ENCODE results near the gene INPP5A. TPM values are rescaled to one million over a fixed set of nuclear protein-coding genes. Genes with fewer than 3 reads are reported as not detected.
"Not testable (repeated sequence)": the region's sequence is repeated elsewhere in the genome, so short reads cannot be mapped to it uniquely, and the experiment has no call there.

The INPP5A gene
- total RNA-seq, 1 donor from 2014 or later, result 108 TPM

DNA sequence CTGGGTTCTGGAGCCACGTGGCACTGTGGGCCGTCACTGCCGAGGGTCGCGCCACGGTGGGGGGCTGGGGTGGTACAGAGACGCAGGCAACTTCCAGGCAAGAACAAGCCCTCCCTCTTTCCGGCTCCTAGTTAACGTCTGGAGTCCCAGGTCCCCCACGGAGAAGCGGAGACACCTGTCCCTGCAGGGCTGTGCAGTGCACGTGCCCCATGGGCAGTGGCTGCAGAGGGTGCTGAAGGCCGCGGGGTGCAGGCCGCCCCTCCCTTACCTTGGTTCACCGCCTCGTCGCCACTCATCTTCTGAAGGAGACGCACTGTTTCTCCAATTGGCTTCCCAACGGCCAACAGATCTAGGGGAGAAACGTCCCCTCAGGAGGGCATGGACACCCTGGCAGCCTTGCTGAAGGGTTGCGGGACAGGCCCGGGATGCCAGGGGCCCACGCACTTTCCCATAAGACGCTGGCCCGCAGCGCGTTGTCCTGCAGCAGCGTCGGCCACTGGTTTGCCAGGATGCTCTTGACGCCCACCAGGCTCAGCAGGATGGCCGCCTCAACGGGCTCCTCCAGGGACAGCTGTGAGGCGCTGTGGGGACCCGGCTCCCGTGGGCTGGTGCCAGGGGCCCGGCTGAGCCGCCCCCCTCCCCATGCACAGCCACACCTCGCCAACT, 272.7 kb downstream of the INPP5A start:
- intact Hi-C loops (cut with micrococcal nuclease), result no loop called here
- DNase-seq (no peak), ATAC-seq (no peak)

DNA sequence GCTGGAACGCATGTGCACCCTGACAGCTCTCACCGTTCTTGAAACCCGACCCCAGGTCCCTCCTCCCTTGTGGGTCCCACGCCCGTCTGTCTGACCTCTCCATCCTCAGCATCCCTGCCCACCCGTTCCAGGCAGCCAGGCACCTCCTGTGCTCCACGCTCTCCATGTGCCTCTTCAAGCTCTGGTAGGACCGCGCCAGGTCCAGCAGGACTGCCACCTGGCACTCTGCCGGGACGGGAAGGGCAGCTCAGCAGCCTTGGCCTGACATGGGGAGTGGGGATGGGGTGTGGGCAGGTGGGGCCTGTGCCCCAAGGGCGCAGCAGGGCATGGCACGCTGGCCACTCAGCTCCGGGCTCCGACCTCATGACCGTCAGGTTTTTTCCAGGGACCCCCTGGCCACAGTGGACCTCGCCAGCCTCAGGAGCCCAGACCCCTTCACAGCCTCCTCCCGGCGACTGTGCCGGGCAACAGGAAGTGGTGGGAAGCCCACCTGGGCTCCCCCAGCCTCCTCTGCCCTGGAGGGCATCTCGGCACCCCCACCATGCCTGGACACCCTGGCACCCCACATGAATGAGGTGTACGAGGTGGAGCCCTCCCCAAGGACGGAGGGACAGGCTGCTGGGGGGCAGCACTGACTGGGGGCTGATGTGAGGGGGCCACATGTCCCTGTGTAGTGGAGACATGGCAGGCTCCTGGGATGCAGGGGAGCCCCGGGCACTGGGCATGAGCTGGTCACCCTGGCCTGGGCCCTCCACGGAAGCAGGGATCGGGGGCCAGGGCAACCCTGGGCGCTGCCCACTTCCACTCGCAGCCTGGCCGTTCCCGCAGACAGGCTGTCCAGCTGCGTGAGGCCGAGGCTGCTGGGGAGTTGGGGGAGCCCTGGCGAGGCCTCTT, 273.5 kb downstream of the INPP5A start:
- DNase-seq, result no peak
- no peak for ATAC-seq
- intact Hi-C loops (cut with micrococcal nuclease), result no loop called here

DNA sequence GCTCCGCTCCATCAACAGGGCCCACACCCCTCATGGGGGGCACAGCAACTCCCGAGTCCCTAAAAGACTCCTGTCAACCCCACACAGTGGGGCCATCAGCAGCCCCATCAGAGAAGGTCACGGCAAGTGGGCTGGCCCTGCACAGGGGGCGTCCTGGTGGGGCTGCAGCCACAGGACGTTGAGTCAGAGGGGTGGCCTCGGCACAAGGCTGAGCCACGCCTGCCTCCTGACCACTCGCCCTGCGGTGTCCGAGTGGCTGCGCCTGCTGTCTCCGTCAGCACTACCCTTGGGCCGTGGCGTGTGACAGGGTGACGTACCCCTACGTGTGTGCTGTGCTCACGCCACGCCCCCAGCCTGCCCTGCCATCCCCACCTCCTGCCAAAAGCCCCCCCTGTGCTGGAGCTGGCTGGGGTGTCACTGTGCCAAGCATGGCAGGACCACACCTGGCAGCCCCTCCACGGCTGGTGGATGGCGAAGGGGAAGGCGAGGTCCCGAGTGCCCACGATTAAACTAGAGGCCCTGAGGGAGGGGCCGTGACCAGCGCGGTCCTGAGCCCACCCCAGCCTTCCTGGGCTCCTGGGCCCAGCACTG, 274.4 kb downstream of the INPP5A start:
- intact Hi-C loops (cut with micrococcal nuclease), result no loop called here
- DNase-seq (no peak), ATAC-seq (no peak)

DNA sequence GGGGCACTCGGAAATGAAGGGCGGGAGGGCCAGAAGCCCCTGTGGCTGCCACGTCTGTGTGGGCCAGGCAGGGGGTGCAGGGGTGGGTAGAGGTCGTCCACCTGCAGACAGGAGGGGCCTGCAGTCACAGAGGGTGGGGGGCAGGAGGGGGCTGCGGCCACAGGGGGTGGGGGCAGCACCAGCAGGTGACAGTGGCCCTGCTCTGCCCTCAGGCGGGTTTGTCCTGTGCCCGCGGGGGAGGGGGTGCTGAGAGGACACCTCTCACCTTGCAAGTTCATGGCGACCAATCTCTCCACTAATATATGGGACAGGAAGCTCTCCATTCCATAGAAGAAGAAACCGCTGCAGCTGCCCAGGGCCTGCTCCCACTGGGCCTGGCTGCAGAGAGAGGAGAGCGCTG, 274.9 kb downstream of the INPP5A start:
- DNase-seq (no peak), ATAC-seq (no peak)
- intact Hi-C loops (cut with micrococcal nuclease), result no loop called here

DNA sequence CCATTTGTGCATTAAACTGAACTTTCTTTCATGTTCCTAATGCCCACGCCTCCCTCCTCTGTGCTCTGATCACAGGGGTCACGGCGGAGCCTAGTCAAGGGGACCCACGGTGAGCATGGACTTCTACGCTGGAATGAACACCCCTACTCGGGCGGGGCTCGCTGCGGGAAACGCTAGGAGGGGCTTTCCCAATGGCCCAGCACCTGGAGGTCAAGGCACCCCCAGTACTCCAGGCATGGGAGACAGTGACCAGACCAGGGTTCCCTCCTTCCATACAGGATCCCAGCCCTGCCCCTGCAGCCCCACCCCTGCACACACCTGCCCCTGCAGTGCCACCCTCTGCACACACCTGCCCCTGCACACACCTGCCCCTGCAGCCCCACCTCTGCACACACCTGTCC, 275.4 kb downstream of the INPP5A start:
- DNase-seq (no peak), ATAC-seq (no peak)
- intact Hi-C loops (cut with micrococcal nuclease), result no loop called here

DNA sequence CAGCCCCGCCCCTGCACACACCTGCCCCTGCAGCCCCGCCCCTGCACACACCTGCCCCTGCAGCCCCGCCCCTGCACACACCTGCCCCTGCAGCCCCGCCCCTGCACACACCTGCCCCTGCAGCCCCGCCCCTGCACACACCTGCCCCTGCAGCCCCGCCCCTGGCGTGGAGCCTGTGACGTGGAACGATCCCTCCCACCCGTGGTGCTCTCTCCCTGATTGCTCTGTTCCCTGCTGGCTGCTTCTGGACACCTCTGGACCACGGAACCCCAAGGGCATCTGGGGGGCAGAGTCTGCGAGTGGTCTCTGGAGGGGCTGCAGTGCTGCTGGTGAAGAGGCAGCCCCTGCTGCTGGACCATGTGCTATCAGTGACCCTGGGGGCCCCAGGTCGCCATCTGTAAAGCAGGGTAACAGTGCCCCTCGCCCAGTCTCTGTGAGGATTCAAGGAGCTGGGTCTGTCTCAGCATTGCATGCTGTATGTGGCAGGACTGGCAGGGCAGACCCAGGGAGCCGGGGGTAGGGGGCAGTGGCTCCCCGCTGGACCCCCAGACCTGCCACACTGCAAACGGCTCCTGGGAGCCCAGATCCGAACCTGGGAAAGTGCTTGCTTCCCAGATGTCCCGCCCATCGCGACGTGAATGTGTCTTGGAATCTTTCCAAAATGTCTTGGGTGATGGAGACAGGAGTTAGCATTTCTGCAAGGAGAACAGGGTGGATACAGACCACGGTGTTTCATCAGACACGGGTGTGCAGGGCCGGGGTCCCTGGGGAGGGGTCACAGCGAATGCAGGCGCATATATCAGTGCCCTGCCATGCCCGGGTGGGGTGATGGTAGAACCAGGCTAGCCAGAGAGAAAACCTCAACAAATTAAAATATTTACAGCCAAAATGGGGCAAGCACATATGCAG, 276.2 kb downstream of the INPP5A start:
- ATAC-seq, result no peak
- intact Hi-C loops (cut with micrococcal nuclease), result no loop called here
- DNase-seq, result no peak

DNA sequence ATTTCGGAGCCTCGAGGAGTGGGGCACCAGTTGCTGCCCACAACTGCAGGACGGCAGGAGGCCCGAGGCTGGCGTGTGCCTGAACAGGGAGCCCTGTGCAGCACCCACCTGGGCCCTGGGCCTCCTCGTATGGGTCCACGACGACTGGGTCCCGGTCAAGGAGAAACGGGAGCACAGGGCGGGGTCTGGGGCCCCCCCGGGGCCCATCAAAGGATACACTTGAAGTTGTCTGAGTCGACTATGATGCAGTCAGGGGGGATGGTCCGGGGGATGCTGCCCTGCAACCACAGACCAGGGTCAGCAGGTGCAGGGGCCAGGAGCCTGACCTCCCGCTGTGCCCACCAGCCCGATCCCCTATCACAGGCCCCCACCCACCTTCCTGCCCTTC, 276.9 kb downstream of the INPP5A start:
- ATAC-seq, result no peak
- no peak for DNase-seq
- intact Hi-C loops (cut with micrococcal nuclease), result no loop called here

DNA sequence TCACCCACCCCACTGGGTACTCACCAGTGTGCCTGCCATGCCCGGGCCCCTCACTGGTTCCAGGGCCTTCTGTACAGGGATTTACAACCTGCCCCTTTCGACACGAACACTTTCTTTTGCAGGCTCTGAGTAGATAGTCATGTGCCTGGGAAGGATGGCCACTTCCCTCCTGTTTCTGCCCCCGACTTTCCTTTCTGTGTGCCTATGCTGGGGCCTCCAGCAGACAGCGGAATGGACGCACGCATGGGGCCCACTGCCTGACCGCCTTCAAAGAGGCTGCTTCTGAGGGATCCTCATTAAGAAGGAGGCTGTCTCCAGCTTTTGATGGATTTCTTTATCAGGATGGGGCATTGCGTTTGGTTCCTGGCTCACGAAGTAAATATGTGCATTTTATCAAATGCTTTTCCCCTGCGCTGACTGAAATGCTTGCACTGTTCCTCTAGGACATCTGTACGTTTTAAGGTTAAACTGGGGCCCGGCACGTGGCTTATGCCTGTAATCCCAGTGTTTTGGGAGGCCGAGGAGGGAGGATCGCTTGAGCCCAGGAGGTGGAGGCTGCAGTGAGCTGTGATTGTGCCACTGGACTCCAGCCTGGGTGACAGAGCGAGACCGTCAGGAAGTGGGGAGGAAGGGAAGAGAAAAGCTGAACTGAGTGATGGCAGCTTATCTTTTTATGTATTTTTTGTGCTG, 277.7 kb downstream of the INPP5A start:
- no peak for ATAC-seq
- DNase-seq, result no peak
- intact Hi-C loops (cut with micrococcal nuclease), result no loop called here

DNA sequence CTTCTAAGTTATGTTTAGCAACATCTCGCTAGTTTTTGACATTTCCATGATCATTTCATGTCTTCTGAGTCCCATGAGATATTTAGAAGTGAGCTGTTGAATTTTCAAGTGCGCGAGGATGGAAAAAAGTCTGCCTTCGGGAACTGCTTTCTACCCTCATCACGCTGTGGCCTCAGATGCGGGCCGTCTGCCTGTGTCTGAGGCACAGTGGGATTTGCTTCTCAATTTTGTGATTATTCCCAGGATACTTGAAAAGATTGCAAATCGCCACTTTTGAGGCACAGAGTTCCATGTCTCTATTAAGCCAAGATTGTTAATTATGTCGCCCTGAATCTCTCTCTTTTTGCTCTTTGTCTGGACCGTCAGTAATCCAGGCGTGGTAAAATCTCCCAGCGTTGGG, 279.1 kb downstream of the INPP5A start:
- ATAC-seq (no peak), DNase-seq (no peak)
- intact Hi-C loops (cut with micrococcal nuclease), result no loop called here

DNA sequence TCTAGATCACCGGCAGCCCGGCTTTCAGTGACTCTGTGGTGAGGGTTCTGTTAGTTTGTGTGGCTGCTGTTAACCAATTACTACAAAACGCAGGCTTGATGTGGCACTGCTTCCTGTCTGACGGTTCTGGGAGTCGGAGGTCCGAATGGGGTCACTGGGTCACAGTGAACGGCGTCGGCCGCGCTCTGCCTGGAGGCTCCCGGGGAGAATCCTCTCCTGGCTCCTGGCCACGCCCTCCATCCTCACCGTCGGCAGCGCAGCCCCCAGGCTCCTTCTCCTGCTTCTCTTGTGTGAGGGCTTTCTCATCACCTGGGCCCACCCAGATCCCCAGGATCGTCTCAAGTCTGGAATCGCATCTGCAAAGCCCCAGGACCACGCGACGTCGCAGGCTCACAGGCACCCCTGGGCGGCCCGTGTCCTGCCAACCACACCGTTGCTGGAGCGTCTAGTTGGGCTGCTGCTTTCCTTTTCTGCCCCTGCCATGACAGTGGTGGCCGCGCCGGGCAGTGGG, 280.2 kb downstream of the INPP5A start:
- DNase-seq (no peak), ATAC-seq (no peak)
- intact Hi-C loops (cut with micrococcal nuclease), result no loop called here

DNA sequence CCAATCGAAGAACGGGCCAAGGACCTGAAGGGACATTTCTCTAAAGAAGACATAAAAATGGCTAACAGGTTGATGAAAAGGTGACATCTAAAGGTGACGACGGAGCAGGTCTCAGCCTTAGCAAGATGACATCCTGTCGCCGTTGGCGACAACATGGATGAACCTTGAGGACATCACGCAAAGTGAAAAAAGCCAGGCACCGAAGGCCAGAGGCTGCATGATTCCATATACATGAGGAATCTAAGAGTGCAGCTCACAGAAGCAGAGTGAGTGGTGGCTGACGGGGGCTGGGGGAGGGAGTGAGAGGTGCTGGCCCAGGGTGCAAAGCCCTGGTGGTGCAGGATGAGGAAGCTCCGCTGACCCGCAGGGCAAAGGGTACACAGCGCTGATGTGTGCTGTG, 282.5 kb downstream of the INPP5A start:
- intact Hi-C loops (cut with micrococcal nuclease), result no loop called here
- ATAC-seq (no peak), DNase-seq (no peak)

DNA sequence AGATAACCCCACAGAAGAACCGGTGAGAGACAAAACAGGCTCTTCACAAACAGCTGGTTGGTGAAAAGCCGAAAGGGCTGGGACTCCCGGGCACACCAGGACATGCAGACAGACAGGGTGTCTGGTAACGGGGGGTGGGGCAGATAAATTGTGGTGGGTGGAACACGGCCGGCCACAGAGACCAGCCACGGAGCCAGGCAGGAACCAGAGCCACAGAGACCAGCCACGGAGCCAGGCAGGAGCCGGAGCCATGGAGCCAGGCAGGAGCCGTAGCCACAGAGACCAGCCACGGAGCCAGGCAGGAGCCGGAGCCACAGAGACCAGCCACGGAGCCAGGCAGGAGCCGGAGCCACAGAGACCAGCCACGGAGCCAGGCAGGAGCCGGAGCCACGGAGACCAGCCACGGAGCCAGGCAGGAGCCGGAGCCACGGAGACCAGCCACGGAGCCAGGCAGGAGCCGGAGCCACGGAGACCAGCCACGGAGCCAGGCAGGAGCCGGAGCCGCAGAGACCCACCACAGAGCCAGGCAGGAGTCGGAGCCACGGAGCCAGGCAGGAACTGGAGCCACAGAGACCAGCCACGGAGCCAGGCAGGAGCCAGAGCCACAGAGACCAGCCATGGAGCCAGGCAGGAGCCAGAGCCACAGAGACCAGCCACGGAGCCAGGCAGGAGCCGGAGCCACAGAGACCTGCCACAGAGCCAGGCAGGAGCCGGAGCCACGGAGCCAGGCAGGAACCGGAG, 288.4 kb downstream of the INPP5A start:
- ATAC-seq; intact Hi-C loops (cut with micrococcal nuclease); DNase-seq: not testable (repeated sequence)

DNA sequence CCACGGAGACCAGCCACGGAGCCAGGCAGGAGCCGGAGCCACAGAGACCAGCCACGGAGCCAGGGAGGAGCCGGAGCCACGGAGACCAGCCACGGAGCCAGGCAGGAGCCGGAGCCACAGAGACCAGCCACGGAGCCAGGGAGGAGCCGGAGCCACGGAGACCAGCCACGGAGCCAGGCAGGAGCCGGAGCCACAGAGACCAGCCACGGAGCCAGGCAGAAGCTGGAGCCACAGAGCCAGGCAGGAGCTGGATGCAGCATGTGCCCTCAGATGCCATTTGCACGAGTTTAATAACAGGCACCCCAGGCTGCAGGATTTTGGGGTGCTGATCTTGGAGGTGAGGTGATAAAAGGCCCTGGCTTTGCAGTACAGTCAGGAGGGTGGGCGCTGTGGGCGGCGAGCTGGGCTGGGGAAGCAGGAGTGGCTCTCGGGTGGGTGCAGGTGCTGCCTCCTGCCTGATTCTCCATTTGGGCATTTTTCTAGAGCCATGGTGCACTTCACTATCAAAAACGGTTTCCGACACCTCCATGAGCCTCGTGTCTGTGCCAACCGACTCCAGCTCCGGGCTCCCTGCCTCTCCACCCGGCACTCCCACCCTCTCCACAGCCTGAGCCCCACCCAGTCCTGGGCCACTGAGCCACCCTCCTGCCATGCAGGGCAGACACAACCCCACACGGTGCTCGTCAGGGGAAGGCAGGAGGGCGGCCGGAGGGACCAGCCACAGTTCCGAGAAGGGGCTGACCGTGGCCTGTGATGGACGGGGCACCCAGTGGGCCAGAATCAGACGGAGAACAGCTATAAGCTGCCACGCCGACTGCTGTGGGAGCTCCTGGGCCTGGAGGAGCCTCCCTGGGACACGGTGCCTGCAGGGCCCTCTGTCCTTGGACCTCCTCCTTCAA, 289.2 kb downstream of the INPP5A start:
- intact Hi-C loops (cut with micrococcal nuclease), result no loop called here
- DNase-seq (no peak), ATAC-seq (no peak)

DNA sequence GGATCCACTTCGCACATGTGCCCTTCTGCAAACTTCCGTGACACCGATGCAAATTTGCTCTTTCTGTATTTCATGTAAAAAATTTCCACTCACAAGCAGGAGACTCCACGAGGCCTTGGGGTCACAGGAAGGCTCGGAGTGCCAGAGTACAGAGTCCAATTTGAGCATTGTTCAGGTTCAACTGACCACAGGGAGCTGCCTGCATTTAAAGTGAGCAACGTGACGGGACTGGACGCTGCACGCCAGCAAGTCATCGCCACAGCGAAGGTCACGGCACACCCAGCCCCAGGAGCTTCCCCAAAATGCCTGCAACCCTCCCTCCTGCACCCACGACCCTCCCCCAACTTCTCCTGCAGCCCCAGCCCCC, 289.8 kb downstream of the INPP5A start:
- intact Hi-C loops (cut with micrococcal nuclease), result no loop called here
- no peak for DNase-seq
- no peak for ATAC-seq

DNA sequence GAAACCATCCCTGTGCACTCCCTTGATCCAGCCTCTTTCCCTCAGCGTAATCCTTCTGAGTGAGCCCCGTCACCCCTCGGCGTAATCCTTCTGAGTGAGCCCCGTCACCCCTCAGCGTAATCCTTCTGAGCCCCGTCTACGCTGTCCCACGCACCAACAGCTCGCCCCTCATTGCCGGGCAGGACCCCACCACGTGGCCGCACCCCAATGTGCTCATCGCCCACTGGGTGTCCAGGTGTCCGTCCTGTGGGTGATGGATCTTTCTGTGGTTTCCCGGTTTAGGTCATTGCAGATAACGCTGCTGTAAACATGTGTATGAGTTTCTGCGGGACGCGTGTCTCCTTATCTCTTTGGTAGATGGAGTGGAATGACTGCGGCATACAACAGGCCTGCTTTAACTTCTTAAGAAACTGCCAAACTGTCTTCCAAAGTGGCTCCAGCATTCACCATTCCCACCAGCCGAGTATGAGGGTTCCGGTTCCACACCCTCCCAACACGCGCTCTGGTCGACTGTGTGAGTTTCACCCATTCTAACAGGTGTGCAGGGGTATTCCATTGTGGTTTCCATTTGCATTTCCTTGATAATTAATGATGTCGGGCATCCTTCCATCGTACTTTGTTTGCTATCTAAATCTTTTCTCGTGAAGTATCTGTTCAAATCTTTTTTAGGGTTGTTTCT, 290.4 kb downstream of the INPP5A start:
- intact Hi-C loops (cut with micrococcal nuclease), result no loop called here
- no peak for DNase-seq
- ATAC-seq, result no peak

DNA sequence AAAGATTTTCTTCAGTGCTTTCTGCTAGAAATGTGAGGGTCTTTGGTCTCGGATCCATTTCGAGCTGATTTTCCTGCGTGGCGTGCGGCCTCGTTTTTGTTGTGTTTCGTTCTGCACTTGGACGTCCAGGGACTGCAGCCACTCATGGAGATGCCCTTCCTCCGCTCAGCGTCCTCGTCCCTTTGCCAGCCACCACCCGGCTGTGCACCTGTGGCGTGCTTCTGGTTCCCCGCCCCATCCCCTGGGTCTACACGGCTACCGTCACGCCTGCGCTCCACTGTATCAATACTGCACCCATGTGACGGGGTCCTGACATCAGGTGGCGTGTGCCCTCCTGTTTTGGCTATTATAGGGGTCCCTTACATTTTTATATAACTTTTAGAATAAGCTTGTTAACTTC, 291.1 kb downstream of the INPP5A start:
- ATAC-seq, result no peak
- no peak for DNase-seq
- intact Hi-C loops (cut with micrococcal nuclease), result no loop called here

DNA sequence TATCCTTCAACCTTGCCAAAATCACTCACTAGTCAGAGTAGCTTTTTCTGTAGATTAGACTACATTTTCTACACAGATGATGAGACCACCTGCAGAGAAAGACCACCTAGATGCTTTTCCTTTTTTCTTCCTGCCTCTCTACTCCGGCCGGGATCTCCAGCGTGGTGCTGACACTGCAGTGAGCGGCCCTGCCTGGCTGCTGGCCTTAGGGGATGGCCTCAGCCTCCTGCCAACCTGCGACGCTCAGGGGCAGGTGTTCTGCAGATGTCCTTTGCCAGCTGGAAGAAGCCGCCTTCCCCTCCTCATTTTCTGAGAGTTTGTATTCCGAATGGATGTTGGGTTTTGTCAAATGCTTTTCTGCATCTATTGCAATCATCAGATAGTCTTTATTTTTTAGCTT, 291.8 kb downstream of the INPP5A start:
- DNase-seq, result no peak
- intact Hi-C loops (cut with micrococcal nuclease), result no loop called here
- ATAC-seq, result no peak
